ENCODE measurements around the gene CFAP44. TPM values are rescaled to one million over a fixed set of nuclear protein-coding genes. Genes with fewer than 3 reads are reported as not detected.
"Not testable (repeated sequence)": the region's sequence is repeated elsewhere in the genome, so short reads cannot be mapped to it uniquely, and the experiment has no call there.

Gene CFAP44, protein sequence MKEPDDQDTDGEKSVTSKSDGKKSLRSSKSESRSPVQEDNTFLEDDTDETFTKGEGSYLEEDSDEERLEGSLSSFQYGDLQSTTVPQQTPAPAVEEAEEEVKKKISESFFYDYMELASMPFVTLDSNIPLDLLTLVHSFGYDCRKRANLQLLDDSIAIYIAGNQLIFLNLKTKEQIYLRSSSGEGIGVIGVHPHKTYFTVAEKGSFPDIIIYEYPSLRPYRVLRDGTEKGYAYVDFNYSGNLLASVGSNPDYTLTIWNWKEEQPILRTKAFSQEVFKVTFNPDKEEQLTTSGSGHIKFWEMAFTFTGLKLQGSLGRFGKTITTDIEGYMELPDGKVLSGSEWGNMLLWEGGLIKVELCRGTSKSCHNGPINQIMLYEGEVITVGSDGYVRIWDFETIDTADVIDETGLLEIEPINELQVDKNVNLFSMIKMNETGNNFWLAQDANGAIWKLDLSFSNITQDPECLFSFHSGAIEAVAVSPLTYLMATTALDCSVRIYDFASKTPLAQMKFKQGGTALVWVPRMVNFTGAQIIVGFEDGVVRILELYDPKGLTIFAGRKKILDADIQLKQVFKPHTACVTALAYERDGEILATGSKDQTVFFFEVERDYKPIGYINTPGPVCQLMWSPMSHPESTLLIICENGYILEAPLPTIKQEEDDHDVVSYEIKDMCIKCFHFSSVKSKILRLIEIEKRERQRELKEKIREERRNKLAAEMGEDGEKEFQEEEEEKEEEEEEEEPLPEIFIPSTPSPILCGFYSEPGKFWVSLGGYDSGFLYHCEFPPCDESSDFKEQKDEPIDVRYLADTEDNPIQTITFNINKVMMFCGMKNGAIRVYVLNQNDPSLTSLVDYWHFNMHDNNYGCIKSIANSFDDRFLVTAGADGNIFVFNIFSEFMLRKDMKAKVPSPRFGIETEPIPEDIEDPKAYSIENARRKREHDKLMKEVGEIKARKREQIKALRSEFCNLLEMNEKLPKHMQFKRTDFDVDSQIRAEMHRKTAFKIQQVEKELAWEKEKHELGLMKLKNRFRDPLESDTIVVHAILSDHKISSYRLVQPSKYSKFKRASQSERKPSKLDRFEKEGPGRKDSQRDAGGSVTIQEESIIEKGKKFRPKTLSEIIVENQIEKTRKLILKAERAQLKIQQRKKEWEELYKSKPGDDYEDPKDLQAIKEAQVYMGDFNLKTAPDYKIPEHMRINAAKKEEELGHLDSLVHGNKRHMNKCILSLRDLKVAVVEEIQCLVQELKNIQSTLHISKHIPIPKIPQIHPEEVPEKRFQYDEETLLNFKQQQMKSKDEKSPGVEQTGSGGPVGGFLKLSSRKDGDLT (N-terminal part only)
- 1.3 TPM for total RNA-seq (ENCODE audit: unreplicated experiment)
- long read RNA-seq: 0 reads

DNA sequence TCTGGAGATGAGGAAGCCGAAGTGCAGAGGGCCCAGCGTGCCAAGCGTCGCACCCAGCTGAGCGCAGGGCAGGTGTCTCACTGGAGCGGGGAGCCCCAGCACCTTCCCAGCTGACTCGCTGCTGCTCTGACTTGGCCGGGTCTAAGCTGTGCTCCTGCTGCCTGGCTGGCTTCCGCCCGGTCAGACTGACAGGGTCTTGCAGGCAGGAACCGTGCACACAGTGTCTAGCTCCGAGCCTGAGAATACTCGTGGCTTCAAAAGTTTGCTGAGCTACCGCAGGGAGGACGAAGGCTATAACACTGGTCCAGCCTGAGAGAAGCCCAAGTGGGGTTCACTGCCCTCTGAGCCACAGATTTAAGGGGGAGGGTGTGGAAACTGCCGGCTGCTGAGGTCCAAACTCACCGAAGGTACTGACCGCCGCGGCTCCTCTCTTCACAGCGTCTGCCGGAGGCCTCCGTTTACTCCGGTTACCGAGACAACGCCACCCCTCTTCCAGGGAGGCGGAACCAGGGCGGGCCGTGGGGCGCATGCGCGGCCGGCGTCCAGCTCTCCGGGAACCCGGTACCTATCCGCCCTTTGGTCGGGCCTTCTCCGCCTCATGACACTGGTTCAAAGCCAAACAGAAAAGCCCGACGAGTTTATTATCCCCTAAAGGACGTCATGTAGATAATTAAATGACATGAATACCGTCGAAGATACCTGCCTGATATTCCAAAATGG lies at the start of gene CFAP44:
CFAP44 (minus strand) TSS at position 443 of the 720 bp plus-strand sequence. CDS start 7,829 bp downstream, outside the sequence.
- DNase-seq: peak; percentile 85

DNA sequence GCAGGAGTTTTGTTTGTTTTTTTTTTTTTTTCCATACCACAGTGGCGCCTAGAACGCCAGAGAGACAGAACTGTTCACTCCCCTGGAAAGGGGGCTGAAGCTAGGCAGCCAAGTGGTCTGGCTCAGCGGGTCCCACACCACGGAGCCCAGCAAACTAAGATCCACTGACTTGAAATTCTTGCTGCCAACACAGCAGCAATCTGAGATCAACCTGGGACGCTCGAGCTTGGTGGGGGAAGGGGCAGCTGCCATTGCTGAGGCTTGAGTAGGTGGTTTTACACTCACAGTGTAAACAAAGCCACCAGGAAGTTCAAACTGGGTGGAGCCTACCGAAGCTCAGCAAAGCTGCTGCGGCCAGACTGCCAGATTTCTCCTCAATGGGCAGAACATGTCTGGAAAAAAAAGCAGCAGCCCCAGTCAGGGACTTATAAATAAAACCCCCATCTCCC lies 43.9 kb upstream of the CFAP44 start:
- no peaks in the 10 kb centered on the region for H3K36me3 Mint-ChIP-seq (ENCODE audit: unreplicated experiment)
- no peak for DNase-seq
- no peak overlapping the region for H3K27ac Mint-ChIP-seq (ENCODE audit: unreplicated experiment)
- no peak overlapping the region for H3K4me3 Mint-ChIP-seq (ENCODE audit: unreplicated experiment)
- no peaks in the 10 kb centered on the region for H3K27me3 Mint-ChIP-seq (ENCODE audit: unreplicated experiment)
- no peaks in the 10 kb centered on the region for H3K4me1 Mint-ChIP-seq (ENCODE audit: low read depth, unreplicated experiment)
- TF ChIP-seq, protein P1, sequence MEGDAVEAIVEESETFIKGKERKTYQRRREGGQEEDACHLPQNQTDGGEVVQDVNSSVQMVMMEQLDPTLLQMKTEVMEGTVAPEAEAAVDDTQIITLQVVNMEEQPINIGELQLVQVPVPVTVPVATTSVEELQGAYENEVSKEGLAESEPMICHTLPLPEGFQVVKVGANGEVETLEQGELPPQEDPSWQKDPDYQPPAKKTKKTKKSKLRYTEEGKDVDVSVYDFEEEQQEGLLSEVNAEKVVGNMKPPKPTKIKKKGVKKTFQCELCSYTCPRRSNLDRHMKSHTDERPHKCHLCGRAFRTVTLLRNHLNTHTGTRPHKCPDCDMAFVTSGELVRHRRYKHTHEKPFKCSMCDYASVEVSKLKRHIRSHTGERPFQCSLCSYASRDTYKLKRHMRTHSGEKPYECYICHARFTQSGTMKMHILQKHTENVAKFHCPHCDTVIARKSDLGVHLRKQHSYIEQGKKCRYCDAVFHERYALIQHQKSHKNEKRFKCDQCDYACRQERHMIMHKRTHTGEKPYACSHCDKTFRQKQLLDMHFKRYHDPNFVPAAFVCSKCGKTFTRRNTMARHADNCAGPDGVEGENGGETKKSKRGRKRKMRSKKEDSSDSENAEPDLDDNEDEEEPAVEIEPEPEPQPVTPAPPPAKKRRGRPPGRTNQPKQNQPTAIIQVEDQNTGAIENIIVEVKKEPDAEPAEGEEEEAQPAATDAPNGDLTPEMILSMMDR (IDR thresholded peaks at IDR 0.05; ENCODE audit: partially characterized antibody, unreplicated experiment): no peak
- peaks cover 3% of the 10 kb centered on the region for H3K9me3 Mint-ChIP-seq (ENCODE audit: unreplicated experiment)

More for the DNA sequence above, at the start of gene CFAP44:
- no peak within 1 kb of the TSS for H3K27ac Mint-ChIP-seq (ENCODE audit: unreplicated experiment)
- H3K4me1 Mint-ChIP-seq (ENCODE audit: low read depth, unreplicated experiment): no peaks in the 10 kb centered on the region
- H3K4me3 Mint-ChIP-seq (ENCODE audit: unreplicated experiment): peak within 1 kb of the TSS; percentile 80
- no peaks in the 10 kb centered on the region for H3K27me3 Mint-ChIP-seq (ENCODE audit: unreplicated experiment)
- no peaks in the 10 kb centered on the region for H3K36me3 Mint-ChIP-seq (ENCODE audit: unreplicated experiment)
- TF ChIP-seq, protein P1 (IDR thresholded peaks at IDR 0.05; ENCODE audit: partially characterized antibody, unreplicated experiment): no peak
- H3K9me3 Mint-ChIP-seq (ENCODE audit: unreplicated experiment): no peaks in the 10 kb centered on the region

DNA sequence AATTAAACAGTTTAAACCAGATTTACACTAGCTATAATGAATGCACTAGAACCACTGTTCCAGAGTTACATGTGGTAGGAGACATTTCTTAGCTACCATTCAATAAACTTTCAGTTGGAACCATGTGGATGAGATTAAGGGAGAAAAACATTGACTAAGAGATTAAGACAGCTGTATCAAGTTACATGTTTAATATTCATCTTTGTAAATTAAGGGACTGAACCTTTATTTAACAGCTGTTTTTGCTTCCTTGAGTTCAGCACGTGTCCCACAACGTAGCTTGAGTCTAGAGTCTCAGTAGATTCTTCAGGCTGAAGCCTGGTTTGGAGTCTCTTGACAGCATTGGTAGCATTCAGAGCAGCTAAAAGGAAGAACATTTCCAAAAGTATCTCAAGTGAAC lies 27.2 kb upstream of the CFAP44 start:
- Mint-ChIP-seq H3K27me3 (ENCODE audit: unreplicated experiment) (no peaks in the 10 kb centered on the region), H3K27ac (ENCODE audit: unreplicated experiment) (no peak overlapping the region), H3K4me3 (ENCODE audit: unreplicated experiment) (no peak overlapping the region), H3K36me3 (ENCODE audit: unreplicated experiment) (peaks cover 11% of the 10 kb centered on the region), H3K4me1 (ENCODE audit: low read depth, unreplicated experiment) (no peaks in the 10 kb centered on the region), H3K9me3 (ENCODE audit: unreplicated experiment) (peaks cover 2% of the 10 kb centered on the region)
- TF ChIP-seq, protein P1 (IDR thresholded peaks at IDR 0.05; ENCODE audit: partially characterized antibody, unreplicated experiment): no peak
- no peak for DNase-seq

DNA sequence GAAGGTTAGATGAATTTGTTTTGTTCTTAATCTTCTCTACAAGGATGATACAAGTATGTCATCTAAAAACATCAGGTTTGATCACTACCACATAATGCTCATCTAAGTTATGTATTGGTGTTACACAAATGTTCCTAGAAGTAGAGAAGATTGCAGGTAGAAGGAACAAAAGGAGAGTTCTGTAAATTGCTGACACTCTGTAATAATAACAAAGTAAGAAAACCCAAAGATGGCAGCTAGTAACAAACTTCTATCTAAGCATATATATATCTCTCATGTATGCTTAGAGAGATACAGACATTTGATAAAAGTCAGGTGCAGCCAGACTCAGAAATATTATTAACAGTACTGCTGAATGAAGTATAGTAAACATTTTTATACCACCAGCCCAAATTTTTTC lies 20.2 kb upstream of the CFAP44 start:
- Mint-ChIP-seq H3K36me3 (ENCODE audit: unreplicated experiment) (no peaks in the 10 kb centered on the region), H3K27ac (ENCODE audit: unreplicated experiment) (no peak overlapping the region), H3K27me3 (ENCODE audit: unreplicated experiment) (no peaks in the 10 kb centered on the region), H3K9me3 (ENCODE audit: unreplicated experiment) (no peaks in the 10 kb centered on the region), H3K4me1 (ENCODE audit: low read depth, unreplicated experiment) (no peaks in the 10 kb centered on the region), H3K4me3 (ENCODE audit: unreplicated experiment) (no peak overlapping the region)
- TF ChIP-seq, protein P1 (IDR thresholded peaks at IDR 0.05; ENCODE audit: partially characterized antibody, unreplicated experiment): no peak
- no peak for DNase-seq

DNA sequence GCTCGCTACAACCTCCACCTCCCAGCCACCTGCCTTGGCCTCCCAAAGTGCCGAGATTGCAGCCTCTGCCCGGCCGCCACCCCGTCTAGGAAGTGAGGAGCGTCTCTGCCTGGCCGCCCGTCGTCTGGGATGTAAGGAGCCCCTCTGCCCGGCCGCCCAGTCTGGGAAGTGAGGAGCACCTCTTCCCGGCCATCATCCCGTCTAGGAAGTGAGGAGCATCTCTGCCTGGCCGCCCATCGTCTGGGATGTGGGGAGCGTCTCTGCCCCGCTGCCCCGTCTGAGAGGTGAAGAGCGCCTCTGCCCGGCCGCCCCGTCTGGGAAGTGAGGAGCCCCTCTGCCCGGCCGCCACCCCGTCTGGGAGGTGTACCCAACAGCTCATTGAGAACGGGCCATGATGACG lies 17.3 kb upstream of the CFAP44 start:
- H3K4me3 Mint-ChIP-seq (ENCODE audit: unreplicated experiment); H3K36me3 Mint-ChIP-seq (ENCODE audit: unreplicated experiment); H3K9me3 Mint-ChIP-seq (ENCODE audit: unreplicated experiment): not testable (repeated sequence)

More for the DNA sequence above, 17.3 kb upstream of the CFAP44 start:
- not testable (repeated sequence) for H3K27ac Mint-ChIP-seq (ENCODE audit: unreplicated experiment); H3K27me3 Mint-ChIP-seq (ENCODE audit: unreplicated experiment); H3K4me1 Mint-ChIP-seq (ENCODE audit: low read depth, unreplicated experiment); DNase-seq
